ENCODE measurements around the gene RALGAPA1. TPM values are rescaled to one million over a fixed set of nuclear protein-coding genes. Genes with fewer than 3 reads are reported as not detected.

RALGAPA1 gene
- polyA plus RNA-seq, 1 donor from 2014 or later, result 73.3 TPM

GRCh38 chr14:35701531-35701930 is 107.6 kb downstream of the RALGAPA1 start:
- Histone ChIP-seq H3K4me3 (ENCODE audit: low read length) (no peak overlapping the region), H3K27ac (ENCODE audit: low read length) (no peak overlapping the region), H3K36me3 (ENCODE audit: insufficient read depth, low read length) (peaks cover 9% of the 10 kb centered on the region), H3K9me3 (ENCODE audit: low read length) (no peaks in the 10 kb centered on the region), H3K9ac (ENCODE audit: low read length) (no peak overlapping the region), H3F3A (ENCODE audit: insufficient read depth, low read length, poor library complexity, severe bottlenecking) (no peaks in the 10 kb centered on the region), H3K4me2 (ENCODE audit: low read length) (no peak overlapping the region), H2AFZ (ENCODE audit: low read depth, low read length) (no peak overlapping the region), H4K20me1 (ENCODE audit: insufficient read depth) (no peaks in the 10 kb centered on the region), H3K27me3 (ENCODE audit: insufficient read depth, low read depth, low read length) (no peaks in the 10 kb centered on the region), H3K9me2 (ENCODE audit: insufficient read depth, low read length) (no peaks in the 10 kb centered on the region), H3K79me2 (replicated peaks; ENCODE audit: insufficient read depth, low read length) (no peaks in the 10 kb centered on the region)
- TF ChIP-seq CTCF (IDR thresholded peaks at IDR 0.05; ENCODE audit: poor library complexity, severe bottlenecking), result no peak
- no peak for TF ChIP-seq MXI1 (conservative IDR thresholded peaks at IDR 0.05; ENCODE audit: poor library complexity, severe bottlenecking)
- no peak for TF ChIP-seq RAD21 (conservative IDR thresholded peaks at IDR 0.05)
- TF ChIP-seq EP300 (conservative IDR thresholded peaks at IDR 0.05; ENCODE audit: poor library complexity, severe bottlenecking), result no peak
- TF ChIP-seq TAF1 (IDR thresholded peaks at IDR 0.05; ENCODE audit: low read depth), result no peak
- TF ChIP-seq SMC3 (conservative IDR thresholded peaks at IDR 0.05; ENCODE audit: poor library complexity), result no peak
- TF ChIP-seq, protein P1, sequence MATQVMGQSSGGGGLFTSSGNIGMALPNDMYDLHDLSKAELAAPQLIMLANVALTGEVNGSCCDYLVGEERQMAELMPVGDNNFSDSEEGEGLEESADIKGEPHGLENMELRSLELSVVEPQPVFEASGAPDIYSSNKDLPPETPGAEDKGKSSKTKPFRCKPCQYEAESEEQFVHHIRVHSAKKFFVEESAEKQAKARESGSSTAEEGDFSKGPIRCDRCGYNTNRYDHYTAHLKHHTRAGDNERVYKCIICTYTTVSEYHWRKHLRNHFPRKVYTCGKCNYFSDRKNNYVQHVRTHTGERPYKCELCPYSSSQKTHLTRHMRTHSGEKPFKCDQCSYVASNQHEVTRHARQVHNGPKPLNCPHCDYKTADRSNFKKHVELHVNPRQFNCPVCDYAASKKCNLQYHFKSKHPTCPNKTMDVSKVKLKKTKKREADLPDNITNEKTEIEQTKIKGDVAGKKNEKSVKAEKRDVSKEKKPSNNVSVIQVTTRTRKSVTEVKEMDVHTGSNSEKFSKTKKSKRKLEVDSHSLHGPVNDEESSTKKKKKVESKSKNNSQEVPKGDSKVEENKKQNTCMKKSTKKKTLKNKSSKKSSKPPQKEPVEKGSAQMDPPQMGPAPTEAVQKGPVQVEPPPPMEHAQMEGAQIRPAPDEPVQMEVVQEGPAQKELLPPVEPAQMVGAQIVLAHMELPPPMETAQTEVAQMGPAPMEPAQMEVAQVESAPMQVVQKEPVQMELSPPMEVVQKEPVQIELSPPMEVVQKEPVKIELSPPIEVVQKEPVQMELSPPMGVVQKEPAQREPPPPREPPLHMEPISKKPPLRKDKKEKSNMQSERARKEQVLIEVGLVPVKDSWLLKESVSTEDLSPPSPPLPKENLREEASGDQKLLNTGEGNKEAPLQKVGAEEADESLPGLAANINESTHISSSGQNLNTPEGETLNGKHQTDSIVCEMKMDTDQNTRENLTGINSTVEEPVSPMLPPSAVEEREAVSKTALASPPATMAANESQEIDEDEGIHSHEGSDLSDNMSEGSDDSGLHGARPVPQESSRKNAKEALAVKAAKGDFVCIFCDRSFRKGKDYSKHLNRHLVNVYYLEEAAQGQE (IDR thresholded peaks at IDR 0.05; ENCODE audit: borderline replicate concordance), result no peak
- no peak for TF ChIP-seq EZH2 (IDR thresholded peaks at IDR 0.05; ENCODE audit: borderline replicate concordance, insufficient read depth, low read length, poor library complexity, severe bottlenecking)
- TF ChIP-seq POLR2AphosphoS5 (IDR thresholded peaks at IDR 0.05), result no peak

DNA sequence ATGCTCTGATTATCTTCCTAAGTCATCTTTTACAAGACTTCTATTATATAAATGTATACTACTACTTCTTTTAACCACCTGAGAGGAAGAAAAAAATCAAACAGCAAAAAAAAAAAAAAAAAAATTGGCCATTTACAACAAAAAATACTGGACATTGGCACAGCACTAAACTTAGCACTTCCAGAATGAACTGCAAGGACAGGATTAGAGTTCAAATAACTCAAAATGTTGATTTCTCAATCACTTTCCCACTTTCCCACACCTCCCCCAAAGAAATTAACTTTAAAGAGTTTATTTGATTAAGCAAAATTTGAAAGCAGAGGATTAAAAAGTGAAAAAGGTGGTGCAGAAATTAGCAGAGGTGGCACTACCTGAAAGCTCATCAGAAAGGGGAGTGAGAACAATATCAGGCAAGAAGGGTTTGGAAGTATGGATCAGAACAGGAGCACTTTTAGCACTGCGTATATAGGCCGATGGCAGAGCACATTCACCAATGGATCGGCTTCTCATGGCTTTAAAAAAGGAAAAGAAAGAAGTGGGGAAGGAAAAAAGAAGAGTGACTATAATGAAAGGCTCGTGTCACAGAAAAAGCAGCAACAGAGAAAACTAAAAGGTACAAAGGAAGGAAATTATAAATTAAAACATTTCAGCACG is 109.2 kb downstream of the RALGAPA1 start:
- Histone ChIP-seq H3K27me3 (ENCODE audit: insufficient read depth, low read depth, low read length) (no peaks in the 10 kb centered on the region), H3K9ac (ENCODE audit: low read length) (no peak overlapping the region)
- TF ChIP-seq EZH2 (IDR thresholded peaks at IDR 0.05; ENCODE audit: borderline replicate concordance, insufficient read depth, low read length, poor library complexity, severe bottlenecking), result no peak
- no peak for TF ChIP-seq RAD21 (conservative IDR thresholded peaks at IDR 0.05)
- no peak for TF ChIP-seq SMC3 (conservative IDR thresholded peaks at IDR 0.05; ENCODE audit: poor library complexity)

More for the DNA sequence above, 109.2 kb downstream of the RALGAPA1 start:
- no peaks in the 10 kb centered on the region for H4K20me1 ChIP-seq (ENCODE audit: insufficient read depth)
- H3K79me2 ChIP-seq (replicated peaks; ENCODE audit: insufficient read depth, low read length), result no peaks in the 10 kb centered on the region
- H3K36me3 ChIP-seq (ENCODE audit: insufficient read depth, low read length), result no peaks in the 10 kb centered on the region
- H3K4me3 ChIP-seq (ENCODE audit: low read length), result no peak overlapping the region
- no peaks in the 10 kb centered on the region for H3K9me2 ChIP-seq (ENCODE audit: insufficient read depth, low read length)
- H3K27ac ChIP-seq (ENCODE audit: low read length), result no peak overlapping the region
- H3F3A ChIP-seq (ENCODE audit: insufficient read depth, low read length, poor library complexity, severe bottlenecking), result no peaks in the 10 kb centered on the region
- no peak overlapping the region for H3K4me2 ChIP-seq (ENCODE audit: low read length)
- H3K9me3 ChIP-seq (ENCODE audit: low read length), result no peaks in the 10 kb centered on the region
- H2AFZ ChIP-seq (ENCODE audit: low read depth, low read length), result no peak overlapping the region

Measured in neural cell (in vitro differentiated cells).